Jurkat, Clone E6-1 (cell line): ENCODE data around the gene NAA11. TPM values are rescaled to one million over a fixed set of nuclear protein-coding genes. Genes with fewer than 3 reads are reported as not detected.

Experiments used
- DNase-seq: peaks from one replicate; pipeline ENCODE4 v3.0.0-alpha.2; 2011; ENCODE audit warnings: low read depth, low spot score
- H3K4me3 ChIP-seq: 2 replicates; pipeline ENCODE4 v1.5.1; 2011; ENCODE audit warnings: mild to moderate bottlenecking, low read length, control low read depth, moderate library complexity
- polyA plus RNA-seq: library from polyadenylated mRNA; unstranded; fragments of >200 nt; gene quantifications from one replicate; pipeline ENCODE4 v1.2.1, GENCODE V29; 2012; ENCODE audit warnings: missing spikeins; ENCODE audit not compliant: insufficient read length, insufficient read depth

The NAA11 gene
- not detected for polyA plus RNA-seq

- no peak within 1 kb of the TSS for H3K4me3 ChIP-seq
- DNase-seq: no peak
These were observed at the start of gene NAA11 for GRCh38 chr4:79325864-79326328. TSS of gene NAA11 (minus strand) at chr4:79326061. CDS start at chr4:79325877, 184 bp downstream.

- no peak for DNase-seq
- H3K4me3 ChIP-seq: no peak overlapping the region
These were observed 44.2 kb upstream of the NAA11 start for GRCh38 chr4:79370026-79370425.

- no peak overlapping the region for H3K4me3 ChIP-seq
- no peak for DNase-seq
These were observed 41.2 kb upstream of the NAA11 start for GRCh38 chr4:79367096-79367495.

GRCh38 chr4:79366422-79366821 is 40.6 kb upstream of the NAA11 start:
- no peak overlapping the region for H3K4me3 ChIP-seq
- no peak for DNase-seq

GRCh38 chr4:79364061-79364460 is 38.2 kb upstream of the NAA11 start:
- no peak for DNase-seq
- no peak overlapping the region for H3K4me3 ChIP-seq

- H3K4me3 ChIP-seq: no peak overlapping the region
- no peak for DNase-seq
These were observed 36.8 kb upstream of the NAA11 start for GRCh38 chr4:79362626-79363025.

- DNase-seq: no peak
These were observed 34.1 kb upstream of the NAA11 start for GRCh38 chr4:79360006-79360405.

GRCh38 chr4:79358438-79358837 is 32.6 kb upstream of the NAA11 start:
- no peak for DNase-seq
- H3K4me3 ChIP-seq: no peak overlapping the region

More at GRCh38 chr4:79360006-79360405, 34.1 kb upstream of the NAA11 start:
- H3K4me3 ChIP-seq: no peak overlapping the region

- H3K4me3 ChIP-seq: no peak overlapping the region
- no peak for DNase-seq
These were observed 31.5 kb upstream of the NAA11 start for GRCh38 chr4:79357365-79357764.

- H3K4me3 ChIP-seq: no peak overlapping the region
- DNase-seq: no peak
These were observed 27.2 kb upstream of the NAA11 start for GRCh38 chr4:79353075-79353474.

GRCh38 chr4:79348405-79348804 is 22.5 kb upstream of the NAA11 start:
- H3K4me3 ChIP-seq: no peak overlapping the region
- no peak for DNase-seq

GRCh38 chr4:79341893-79342653 is 16.2 kb upstream of the NAA11 start:
- no peak for DNase-seq
- H3K4me3 ChIP-seq: no peak overlapping the region

GRCh38 chr4:79340568-79340967 is 14.7 kb upstream of the NAA11 start:
- DNase-seq: no peak
- H3K4me3 ChIP-seq: no peak overlapping the region

- H3K4me3 ChIP-seq: no peak overlapping the region
- no peak for DNase-seq
These were observed 12.3 kb upstream of the NAA11 start for GRCh38 chr4:79338148-79338547.

GRCh38 chr4:79334783-79335182 is 8.9 kb upstream of the NAA11 start:
- H3K4me3 ChIP-seq: no peak overlapping the region
- DNase-seq: no peak

- DNase-seq: no peak
- no peak overlapping the region for H3K4me3 ChIP-seq
These were observed 8.5 kb upstream of the NAA11 start for GRCh38 chr4:79334341-79334740.

- peak; percentile 65 for DNase-seq
- no peak overlapping the region for H3K4me3 ChIP-seq
These were observed 5.4 kb upstream of the NAA11 start for GRCh38 chr4:79331126-79331876.

GRCh38 chr4:79330720-79331119 is 4.9 kb upstream of the NAA11 start:
- no peak overlapping the region for H3K4me3 ChIP-seq
- DNase-seq: no peak

- no peak for DNase-seq
- no peak overlapping the region for H3K4me3 ChIP-seq
These were observed 425 bp downstream of the NAA11 start for GRCh38 chr4:79325436-79325835.

GRCh38 chr4:79319975-79320374 is 5.9 kb downstream of the NAA11 start:
- H3K4me3 ChIP-seq: no peak overlapping the region
- no peak for DNase-seq
